Measurements from ENCODE around the gene IFNAR2. TPM values are rescaled to one million over a fixed set of nuclear protein-coding genes. Genes with fewer than 3 reads are reported as not detected.
A peak's percentile ranks its signal among the peaks of the same experiment; 100 is the strongest.

The IFNAR2 gene
- total and polyA plus RNA-seq, 12 donors: 3.3 to 29.7 (median 14.5) TPM

DNA sequence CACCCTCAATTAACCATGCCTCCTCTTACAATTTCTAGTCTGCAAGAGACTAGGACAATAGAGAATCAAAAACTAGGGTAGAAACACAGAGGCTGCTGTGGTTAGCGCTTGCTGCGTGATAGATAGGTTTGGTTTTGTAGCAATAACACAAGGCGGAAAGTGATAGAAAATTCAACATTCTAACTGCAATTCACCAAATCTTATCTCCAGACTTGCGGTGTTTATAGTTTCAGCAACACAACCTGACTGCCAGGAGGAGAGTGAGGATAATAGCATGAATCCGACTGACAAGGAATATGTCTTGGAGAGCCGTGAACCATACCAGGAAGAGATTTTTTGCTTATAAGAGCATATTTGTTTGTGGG is 30.7 kb upstream of the IFNAR2 start:
- DNase-seq: peak in 1 of 7 donors; percentile 11
- peaks cover 12 to 24% of the 10 kb centered on the region in 2 donors for H3K4me1 ChIP-seq (replicated peaks in 1 of 2)
- H3K27me3 ChIP-seq: no peaks in the 10 kb centered on the region
- peak overlapping the region; percentile 20 to 75 (median 53) for H3K27ac ChIP-seq
- WGBS, 4 donors: 71 to 82% (median 77%) methylated on average over 6 of the region's 6 CpGs
- intact Hi-C loops (cut with DNase I): loop anchor here in 1 of 2 donors (5.0 to 10.0 kb wide), 2 partner anchors 257 to 364 kb away; no protein-coding TSS in a partner anchor
- no peaks in the 10 kb centered on the region for H3K9me3 ChIP-seq (replicated peaks in 1 of 3)
- no peak overlapping the region for H3K4me3 ChIP-seq
- TF ChIP-seq POLR2A (IDR thresholded peaks at IDR 0.05): no peak
- TF ChIP-seq, protein P1, sequence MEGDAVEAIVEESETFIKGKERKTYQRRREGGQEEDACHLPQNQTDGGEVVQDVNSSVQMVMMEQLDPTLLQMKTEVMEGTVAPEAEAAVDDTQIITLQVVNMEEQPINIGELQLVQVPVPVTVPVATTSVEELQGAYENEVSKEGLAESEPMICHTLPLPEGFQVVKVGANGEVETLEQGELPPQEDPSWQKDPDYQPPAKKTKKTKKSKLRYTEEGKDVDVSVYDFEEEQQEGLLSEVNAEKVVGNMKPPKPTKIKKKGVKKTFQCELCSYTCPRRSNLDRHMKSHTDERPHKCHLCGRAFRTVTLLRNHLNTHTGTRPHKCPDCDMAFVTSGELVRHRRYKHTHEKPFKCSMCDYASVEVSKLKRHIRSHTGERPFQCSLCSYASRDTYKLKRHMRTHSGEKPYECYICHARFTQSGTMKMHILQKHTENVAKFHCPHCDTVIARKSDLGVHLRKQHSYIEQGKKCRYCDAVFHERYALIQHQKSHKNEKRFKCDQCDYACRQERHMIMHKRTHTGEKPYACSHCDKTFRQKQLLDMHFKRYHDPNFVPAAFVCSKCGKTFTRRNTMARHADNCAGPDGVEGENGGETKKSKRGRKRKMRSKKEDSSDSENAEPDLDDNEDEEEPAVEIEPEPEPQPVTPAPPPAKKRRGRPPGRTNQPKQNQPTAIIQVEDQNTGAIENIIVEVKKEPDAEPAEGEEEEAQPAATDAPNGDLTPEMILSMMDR (IDR thresholded peaks at IDR 0.05): no peak
- H3K36me3 ChIP-seq (replicated peaks in 1 of 2): no peaks in the 10 kb centered on the region

DNA sequence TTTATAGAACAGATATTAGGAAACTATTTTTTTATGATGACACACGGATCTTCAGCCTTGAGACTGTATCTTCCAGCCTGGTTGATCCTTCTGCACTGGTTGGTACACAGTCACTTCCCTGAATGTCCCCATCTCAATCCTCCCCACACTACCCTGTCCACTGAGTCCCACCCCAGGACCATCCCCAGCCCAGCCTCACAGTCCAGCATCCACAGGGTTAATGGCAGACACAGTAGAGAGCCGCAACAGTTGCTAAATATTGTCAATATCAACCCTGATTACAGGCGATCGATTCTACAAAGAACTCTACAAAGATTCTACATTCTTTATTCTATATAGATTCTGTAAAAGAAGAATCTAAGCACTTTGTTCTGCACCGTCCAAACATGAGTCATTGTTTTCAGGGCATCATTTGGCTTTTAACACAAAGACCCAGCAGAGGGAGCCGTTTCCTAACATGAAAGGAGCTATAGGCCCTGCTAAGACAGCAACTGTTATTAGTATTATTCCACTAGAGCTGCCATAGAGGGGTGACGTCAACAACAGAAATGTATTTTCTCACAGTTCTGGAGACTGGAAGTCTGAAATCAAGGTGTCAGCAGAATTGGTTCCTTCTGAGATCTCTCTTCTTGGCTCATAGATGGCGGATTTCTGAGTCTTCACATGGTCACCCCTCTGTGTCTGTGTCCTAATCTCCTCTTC is 30.1 kb upstream of the IFNAR2 start:
- Histone ChIP-seq H3K27me3 (no peaks in the 10 kb centered on the region), H3K9me3 (replicated peaks in 1 of 3) (no peaks in the 10 kb centered on the region), H3K4me1 (replicated peaks in 1 of 2) (peaks cover 12 to 24% of the 10 kb centered on the region in 2 donors), H3K4me3 (no peak overlapping the region), H3K27ac (peak overlapping the region in 4 of 5 donors; percentile 20 to 75 (median 62)), H3K36me3 (replicated peaks in 1 of 2) (no peaks in the 10 kb centered on the region)
- intact Hi-C loops (cut with DNase I): loop anchor here (2.0 to 10.0 kb wide), 6 partner anchors 173 to 405 kb away; no protein-coding TSS in a partner anchor
- WGBS, 4 donors: 10 to 16% (median 15%) methylated on average over 8 of the region's 8 CpGs
- DNase-seq: peak; percentile 86 to 96 (median 89)
- no peak for TF ChIP-seq POLR2A (IDR thresholded peaks at IDR 0.05)
- TF ChIP-seq, protein P1 (IDR thresholded peaks at IDR 0.05): peak; percentile 59 to 95 (median 86)

DNA sequence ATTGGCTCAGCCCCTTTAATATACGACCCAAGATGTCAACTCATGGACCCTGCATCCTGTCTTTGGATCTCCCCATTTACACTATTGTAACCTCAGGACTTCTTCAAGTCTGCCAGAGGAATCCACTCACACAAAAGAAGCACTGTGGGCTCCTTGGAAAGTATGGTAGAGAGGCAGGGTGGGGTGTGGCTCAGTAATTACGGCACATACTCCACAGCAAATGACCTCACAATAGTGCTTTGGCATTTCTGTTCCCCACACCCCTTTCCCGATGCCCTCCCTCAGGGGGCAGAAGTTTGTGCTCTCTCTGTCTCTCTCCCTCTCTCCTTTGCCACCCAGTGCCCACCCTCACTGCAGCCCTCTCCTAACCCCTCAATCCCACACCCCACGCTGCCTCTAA is 27.8 kb upstream of the IFNAR2 start:
- DNase-seq: peak in 1 of 7 donors; percentile 8
- no peak overlapping the region for H3K27ac ChIP-seq
- intact Hi-C loops (cut with DNase I): loop anchor here (2.0 to 10.0 kb wide), 4 partner anchors 170 to 403 kb away; no protein-coding TSS in a partner anchor
- no peaks in the 10 kb centered on the region for H3K9me3 ChIP-seq (replicated peaks in 1 of 3)
- no peaks in the 10 kb centered on the region for H3K27me3 ChIP-seq
- TF ChIP-seq, protein P1 (IDR thresholded peaks at IDR 0.05): no peak
- no peak for TF ChIP-seq POLR2A (IDR thresholded peaks at IDR 0.05)
- H3K36me3 ChIP-seq (replicated peaks in 1 of 2): no peaks in the 10 kb centered on the region
- peaks cover 11 to 18% of the 10 kb centered on the region in 2 donors for H3K4me1 ChIP-seq (replicated peaks in 1 of 2)
- no peak overlapping the region for H3K4me3 ChIP-seq
- 69 to 80% (median 73%) methylated on average over 4 of the region's 4 CpGs for WGBS, 4 donors

DNA sequence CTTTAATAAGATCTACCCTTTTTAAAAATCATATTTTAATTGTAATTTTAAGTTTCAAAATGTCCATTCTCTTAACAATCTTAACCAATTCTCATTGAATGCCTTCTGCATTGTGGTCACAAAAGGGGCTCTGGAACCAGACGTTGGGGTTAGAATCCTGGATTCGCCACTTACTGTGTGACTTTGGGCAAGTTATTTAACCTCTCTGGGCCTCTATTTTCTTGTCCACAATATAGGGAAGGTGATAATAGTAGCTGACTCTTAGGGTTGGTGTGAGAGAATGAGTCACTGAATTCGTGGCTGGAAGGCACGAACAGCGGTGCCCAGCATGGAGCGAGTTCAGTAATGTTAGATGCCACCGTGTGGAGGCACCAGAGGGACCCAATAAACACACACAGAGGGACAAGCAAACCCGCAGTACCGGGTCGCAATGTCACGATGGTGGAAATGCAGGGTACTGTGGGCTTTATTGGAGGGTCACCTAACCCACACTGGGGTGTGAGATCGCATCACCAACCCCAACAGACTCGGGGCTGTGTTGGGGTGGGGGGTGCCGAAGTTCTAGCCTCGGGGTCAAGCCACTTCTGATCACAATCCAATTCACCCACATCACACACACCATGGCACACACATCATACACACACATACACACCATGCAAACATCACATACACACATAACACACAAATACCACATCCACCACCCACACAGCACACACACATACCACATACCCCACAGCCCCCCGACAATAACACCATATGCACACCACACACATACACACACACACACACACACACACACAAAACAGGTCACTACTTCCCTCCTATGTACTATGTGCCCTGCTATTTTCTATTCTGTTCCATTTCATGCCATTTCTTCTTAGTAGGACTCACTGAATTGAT is 27.0 kb upstream of the IFNAR2 start:
- peak in 2 of 7 donors; percentile 11 to 50 for DNase-seq
- WGBS, 4 donors: 76 to 84% (median 81%) methylated on average over 13 to 16 of the region's 16 CpGs
- Histone ChIP-seq H3K4me1 (replicated peaks in 1 of 2) (peaks cover 4 to 10% of the 10 kb centered on the region in 2 donors), H3K4me3 (no peak overlapping the region), H3K27me3 (no peaks in the 10 kb centered on the region), H3K36me3 (replicated peaks in 1 of 2) (no peaks in the 10 kb centered on the region), H3K27ac (peak overlapping the region in 1 of 5 donors; percentile 53), H3K9me3 (replicated peaks in 1 of 3) (no peaks in the 10 kb centered on the region)
- TF ChIP-seq, protein P1 (IDR thresholded peaks at IDR 0.05): no peak
- no peak for TF ChIP-seq POLR2A (IDR thresholded peaks at IDR 0.05)
- intact Hi-C loops (cut with DNase I): loop anchor here (5.0 to 10.0 kb wide), 3 partner anchors 170 to 402 kb away; no protein-coding TSS in a partner anchor

Data from adrenal gland (tissue), 12 donors.